Upper lobe of left lung (tissue), 4 donors: ENCODE measurements around the gene CABLES1.

Source experiments
- CTCF ChIP-seq, 6 experiments: fragments of 450-650 bp in 4 of 6; fragments of 200-600 bp in 2 of 6; sonication (generic) in 2 of 6; IDR thresholded peaks; one replicate each; pipeline ENCODE4 v1.5.1; 2016 to 2019; ENCODE audit warnings: antibody characterized with exemption in 6 of 6
- POLR2A ChIP-seq, 4 donors: fragments of 450-650 bp; IDR thresholded peaks; one replicate each; pipeline ENCODE4 v1.5.1; 2016 to 2017; ENCODE audit warnings: antibody characterized with exemption in 4 of 4, mild to moderate bottlenecking in 2 of 4
- POLR2AphosphoS5 ChIP-seq, 2 donors: sonication (generic); formaldehyde crosslinking; IDR thresholded peaks; one replicate each; pipeline ENCODE4 v1.5.1; 2017; ENCODE audit warnings: antibody characterized with exemption in 2 of 2

GRCh38 chr18:23257137-23257536 is 121.9 kb downstream of the CABLES1 start:
- TF ChIP-seq CTCF (IDR thresholded peaks at IDR 0.05) (no peak), POLR2AphosphoS5 (IDR thresholded peaks at IDR 0.05) (no peak), POLR2A (IDR thresholded peaks at IDR 0.05) (no peak)
